ENCODE results near the gene UBASH3B.

DNA sequence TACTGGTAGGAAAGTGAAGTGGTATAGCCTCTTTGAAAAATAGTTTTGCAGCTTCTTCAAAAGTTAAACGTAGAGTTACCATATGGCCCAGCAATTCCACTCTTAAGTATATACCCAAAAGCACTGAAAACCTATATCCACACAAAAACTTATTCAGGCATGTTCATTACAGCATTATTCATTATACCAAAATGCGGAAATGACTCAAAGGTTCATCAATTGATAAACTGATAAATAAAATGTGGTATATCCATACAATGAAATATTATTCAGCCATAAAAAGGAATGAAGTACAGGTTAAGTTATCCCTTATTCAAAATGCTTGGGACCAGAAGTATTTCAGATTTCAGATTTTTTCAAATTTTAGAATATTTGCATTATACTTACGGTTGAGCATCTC is 35.8 kb upstream of the UBASH3B start:
- TF ChIP-seq, protein P1, sequence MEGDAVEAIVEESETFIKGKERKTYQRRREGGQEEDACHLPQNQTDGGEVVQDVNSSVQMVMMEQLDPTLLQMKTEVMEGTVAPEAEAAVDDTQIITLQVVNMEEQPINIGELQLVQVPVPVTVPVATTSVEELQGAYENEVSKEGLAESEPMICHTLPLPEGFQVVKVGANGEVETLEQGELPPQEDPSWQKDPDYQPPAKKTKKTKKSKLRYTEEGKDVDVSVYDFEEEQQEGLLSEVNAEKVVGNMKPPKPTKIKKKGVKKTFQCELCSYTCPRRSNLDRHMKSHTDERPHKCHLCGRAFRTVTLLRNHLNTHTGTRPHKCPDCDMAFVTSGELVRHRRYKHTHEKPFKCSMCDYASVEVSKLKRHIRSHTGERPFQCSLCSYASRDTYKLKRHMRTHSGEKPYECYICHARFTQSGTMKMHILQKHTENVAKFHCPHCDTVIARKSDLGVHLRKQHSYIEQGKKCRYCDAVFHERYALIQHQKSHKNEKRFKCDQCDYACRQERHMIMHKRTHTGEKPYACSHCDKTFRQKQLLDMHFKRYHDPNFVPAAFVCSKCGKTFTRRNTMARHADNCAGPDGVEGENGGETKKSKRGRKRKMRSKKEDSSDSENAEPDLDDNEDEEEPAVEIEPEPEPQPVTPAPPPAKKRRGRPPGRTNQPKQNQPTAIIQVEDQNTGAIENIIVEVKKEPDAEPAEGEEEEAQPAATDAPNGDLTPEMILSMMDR (conservative IDR thresholded peaks at IDR 0.05 in 1 of 2, IDR thresholded peaks at IDR 0.05 in 1 of 2; ENCODE audit: extremely low read depth in 1 of 2, insufficient read depth in 1 of 2, low read depth in 1 of 2, low read length in 2 of 2), result no peak
- no peak for TF ChIP-seq EZH2 (IDR thresholded peaks at IDR 0.05; ENCODE audit: borderline replicate concordance, low read length)
